K562 (cell line): ENCODE data around the gene CLCA2.

Source experiments
- BMI1 ChIP-seq: fragments of 150-350 bp; IDR thresholded peaks from 2 replicates; pipeline ENCODE4 v1.6.1; 2014; ENCODE audit warnings: low read length
- GTF2F1 ChIP-seq: IDR thresholded peaks from 2 replicates; pipeline ENCODE4 v1.6.1; 2011; ENCODE audit warnings: low read depth, low read length, improper control_type of control experiment
- JUND ChIP-seq, 2 experiments: IDR thresholded peaks; 2 replicates in 1 of 2; 3 replicates in 1 of 2; pipeline ENCODE4 v1.6.1; 2011; ENCODE audit warnings: borderline replicate concordance in 2 of 2, low read depth in 2 of 2, low read length in 2 of 2, improper control_type of control experiment in 1 of 2, missing biosample characterization in 1 of 2, missing genetic modification characterization in 1 of 2, missing genetic modification reagents in 1 of 2
- KAT2B ChIP-seq: IDR thresholded peaks from one replicate; pipeline ENCODE4 v1.6.1; 2012; ENCODE audit warnings: low read depth, mild to moderate bottlenecking, control low read depth, inconsistent platforms, low read length, moderate library complexity
- L3MBTL2 ChIP-seq: fragments of 450-650 bp; IDR thresholded peaks from 2 replicates; pipeline ENCODE4 v1.6.1; 2016; ENCODE audit warnings: mild to moderate bottlenecking, moderate library complexity
- NR2F6 ChIP-seq: fragments of 450-650 bp; formaldehyde crosslinking; IDR thresholded peaks from 2 replicates; pipeline ENCODE4 v1.4.0; 2020; ENCODE audit warnings: mild to moderate bottlenecking
- RFX7 ChIP-seq: fragments of 250-450 bp; sonication (Bioruptor Pico); IDR thresholded peaks from 2 replicates; pipeline ENCODE4 v1.5.1; 2021; ENCODE audit warnings: mild to moderate bottlenecking
- SIX5 ChIP-seq, 2 experiments: IDR thresholded peaks; 2 replicates each; pipeline ENCODE4 v1.6.1; 2011; ENCODE audit warnings: low read length in 2 of 2, borderline replicate concordance in 1 of 2, low read depth in 1 of 2, mild to moderate bottlenecking in 1 of 2, moderate library complexity in 1 of 2; ENCODE audit not compliant: insufficient read depth in 1 of 2
- SP2 ChIP-seq: IDR thresholded peaks from 2 replicates; pipeline ENCODE4 v1.6.1; 2011; ENCODE audit warnings: mild to moderate bottlenecking, low read depth, low read length, moderate library complexity; ENCODE audit not compliant: poor library complexity, severe bottlenecking; ENCODE audit errors: extremely low read depth
- ZSCAN29 ChIP-seq: fragments of 450-650 bp; IDR thresholded peaks from 2 replicates; pipeline ENCODE4 v1.6.1; 2017
- TF ChIP-seq, protein P1 (sequence below), 3 experiments: IDR thresholded peaks in 2 of 3; conservative IDR thresholded peaks in 1 of 3; 2 replicates each; pipeline ENCODE4 v1.5.1; 2011 to 2012; ENCODE audit warnings: low read length in 3 of 3, mild to moderate bottlenecking in 3 of 3, control low read depth in 2 of 3, improper control_type of control experiment in 1 of 3, inconsistent platforms in 1 of 3, low read depth in 1 of 3, mixed read lengths in 1 of 3, moderate library complexity in 1 of 3; ENCODE audit not compliant: insufficient read depth in 2 of 3
- TF ChIP-seq, protein P2 (sequence below): fragments of 250-450 bp; sonication (Bioruptor Pico); IDR thresholded peaks from 2 replicates; pipeline ENCODE4 v1.4.0; 2020; ENCODE audit warnings: mild to moderate bottlenecking, moderate library complexity, borderline replicate concordance
- TF ChIP-seq, protein P3 (sequence below): fragments of 450-650 bp; formaldehyde crosslinking; IDR thresholded peaks from 2 replicates; pipeline ENCODE4 v1.4.0; 2020; ENCODE audit warnings: mild to moderate bottlenecking, moderate library complexity

DNA sequence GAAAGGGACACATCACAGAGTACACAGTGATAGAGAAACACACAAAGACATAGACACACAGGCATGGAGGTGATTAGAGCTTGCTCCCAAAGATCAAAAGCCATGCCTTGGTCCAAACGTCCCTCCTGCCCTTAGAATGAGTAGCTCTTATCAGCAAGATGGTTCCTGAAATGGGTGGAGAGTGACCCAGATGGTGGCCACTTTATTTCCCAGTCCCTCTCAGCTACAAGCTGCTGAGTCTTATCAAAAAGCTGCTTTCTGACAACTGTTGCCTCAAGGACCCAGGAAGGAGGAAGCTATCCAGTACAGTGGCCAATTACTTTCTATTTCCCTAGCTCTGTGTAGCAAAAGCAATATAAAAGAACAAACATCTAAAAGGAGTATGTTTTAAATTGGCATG lies 37.0 kb downstream of the CLCA2 start:
- TF ChIP-seq ZSCAN29 = no peak
- no peak for TF ChIP-seq GTF2F1
- TF ChIP-seq SIX5 (IDR thresholded peaks at IDR 0.05; ENCODE audit: borderline replicate concordance in 1 of 2, insufficient read depth in 1 of 2, low read depth in 1 of 2, low read length in 2 of 2) = no peak
- TF ChIP-seq JUND (IDR thresholded peaks at IDR 0.05; ENCODE audit: borderline replicate concordance, low read depth, low read length) = no peak
- no peak; the same call in 2 of the 3 replicates for TF ChIP-seq JUND (tag; IDR thresholded peaks at IDR 0.05; ENCODE audit: borderline replicate concordance, low read depth, low read length)
- no peak for TF ChIP-seq L3MBTL2
- TF ChIP-seq, protein P1, sequence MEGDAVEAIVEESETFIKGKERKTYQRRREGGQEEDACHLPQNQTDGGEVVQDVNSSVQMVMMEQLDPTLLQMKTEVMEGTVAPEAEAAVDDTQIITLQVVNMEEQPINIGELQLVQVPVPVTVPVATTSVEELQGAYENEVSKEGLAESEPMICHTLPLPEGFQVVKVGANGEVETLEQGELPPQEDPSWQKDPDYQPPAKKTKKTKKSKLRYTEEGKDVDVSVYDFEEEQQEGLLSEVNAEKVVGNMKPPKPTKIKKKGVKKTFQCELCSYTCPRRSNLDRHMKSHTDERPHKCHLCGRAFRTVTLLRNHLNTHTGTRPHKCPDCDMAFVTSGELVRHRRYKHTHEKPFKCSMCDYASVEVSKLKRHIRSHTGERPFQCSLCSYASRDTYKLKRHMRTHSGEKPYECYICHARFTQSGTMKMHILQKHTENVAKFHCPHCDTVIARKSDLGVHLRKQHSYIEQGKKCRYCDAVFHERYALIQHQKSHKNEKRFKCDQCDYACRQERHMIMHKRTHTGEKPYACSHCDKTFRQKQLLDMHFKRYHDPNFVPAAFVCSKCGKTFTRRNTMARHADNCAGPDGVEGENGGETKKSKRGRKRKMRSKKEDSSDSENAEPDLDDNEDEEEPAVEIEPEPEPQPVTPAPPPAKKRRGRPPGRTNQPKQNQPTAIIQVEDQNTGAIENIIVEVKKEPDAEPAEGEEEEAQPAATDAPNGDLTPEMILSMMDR (IDR thresholded peaks at IDR 0.05 in 2 of 3, conservative IDR thresholded peaks at IDR 0.05 in 1 of 3; ENCODE audit: insufficient read depth in 2 of 3, low read depth in 1 of 3, low read length in 3 of 3) = no peak
- TF ChIP-seq, protein P2, sequence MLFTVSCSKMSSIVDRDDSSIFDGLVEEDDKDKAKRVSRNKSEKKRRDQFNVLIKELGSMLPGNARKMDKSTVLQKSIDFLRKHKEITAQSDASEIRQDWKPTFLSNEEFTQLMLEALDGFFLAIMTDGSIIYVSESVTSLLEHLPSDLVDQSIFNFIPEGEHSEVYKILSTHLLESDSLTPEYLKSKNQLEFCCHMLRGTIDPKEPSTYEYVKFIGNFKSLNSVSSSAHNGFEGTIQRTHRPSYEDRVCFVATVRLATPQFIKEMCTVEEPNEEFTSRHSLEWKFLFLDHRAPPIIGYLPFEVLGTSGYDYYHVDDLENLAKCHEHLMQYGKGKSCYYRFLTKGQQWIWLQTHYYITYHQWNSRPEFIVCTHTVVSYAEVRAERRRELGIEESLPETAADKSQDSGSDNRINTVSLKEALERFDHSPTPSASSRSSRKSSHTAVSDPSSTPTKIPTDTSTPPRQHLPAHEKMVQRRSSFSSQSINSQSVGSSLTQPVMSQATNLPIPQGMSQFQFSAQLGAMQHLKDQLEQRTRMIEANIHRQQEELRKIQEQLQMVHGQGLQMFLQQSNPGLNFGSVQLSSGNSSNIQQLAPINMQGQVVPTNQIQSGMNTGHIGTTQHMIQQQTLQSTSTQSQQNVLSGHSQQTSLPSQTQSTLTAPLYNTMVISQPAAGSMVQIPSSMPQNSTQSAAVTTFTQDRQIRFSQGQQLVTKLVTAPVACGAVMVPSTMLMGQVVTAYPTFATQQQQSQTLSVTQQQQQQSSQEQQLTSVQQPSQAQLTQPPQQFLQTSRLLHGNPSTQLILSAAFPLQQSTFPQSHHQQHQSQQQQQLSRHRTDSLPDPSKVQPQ (CRISPR knock-in tag) = no peak
- TF ChIP-seq KAT2B = no peak
- TF ChIP-seq BMI1 = no peak
- no peak for TF ChIP-seq SP2
- TF ChIP-seq NR2F6 (CRISPR knock-in tag) = no peak
- no peak for TF ChIP-seq RFX7 (CRISPR knock-in tag)
- TF ChIP-seq, protein P3, sequence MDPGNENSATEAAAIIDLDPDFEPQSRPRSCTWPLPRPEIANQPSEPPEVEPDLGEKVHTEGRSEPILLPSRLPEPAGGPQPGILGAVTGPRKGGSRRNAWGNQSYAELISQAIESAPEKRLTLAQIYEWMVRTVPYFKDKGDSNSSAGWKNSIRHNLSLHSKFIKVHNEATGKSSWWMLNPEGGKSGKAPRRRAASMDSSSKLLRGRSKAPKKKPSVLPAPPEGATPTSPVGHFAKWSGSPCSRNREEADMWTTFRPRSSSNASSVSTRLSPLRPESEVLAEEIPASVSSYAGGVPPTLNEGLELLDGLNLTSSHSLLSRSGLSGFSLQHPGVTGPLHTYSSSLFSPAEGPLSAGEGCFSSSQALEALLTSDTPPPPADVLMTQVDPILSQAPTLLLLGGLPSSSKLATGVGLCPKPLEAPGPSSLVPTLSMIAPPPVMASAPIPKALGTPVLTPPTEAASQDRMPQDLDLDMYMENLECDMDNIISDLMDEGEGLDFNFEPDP (CRISPR knock-in tag) = no peak
